Hepatocyte (in vitro differentiated cells): Measurements from ENCODE around the gene PIK3R1. TPM values are rescaled to one million over a fixed set of nuclear protein-coding genes. Genes with fewer than 3 reads are reported as not detected.

Experiments
- DNase-seq: peaks from one replicate; pipeline ENCODE4 v3.0.0-alpha.2; 2016; ENCODE audit warnings: low spot score
- H2AFZ ChIP-seq: fragments of 200-600 bp; sonication (generic); 2 replicates; pipeline ENCODE4 v1.6.0; 2016; ENCODE audit warnings: antibody characterized with exemption, mild to moderate bottlenecking
- H3K27ac ChIP-seq: fragments of 200-600 bp; sonication (generic); 2 replicates; pipeline ENCODE4 v1.5.1; 2016; ENCODE audit warnings: mild to moderate bottlenecking
- H3K27me3 ChIP-seq: fragments of 200-600 bp; sonication (generic); 2 replicates; pipeline ENCODE4 v1.6.1; 2016
- H3K36me3 ChIP-seq: fragments of 200-600 bp; sonication (generic); replicated peaks from 2 replicates; pipeline ENCODE4 v1.5.1; 2016; ENCODE audit warnings: low read depth; ENCODE audit not compliant: insufficient read depth
- H3K4me1 ChIP-seq: fragments of 200-600 bp; sonication (generic); 2 replicates; pipeline ENCODE4 v1.5.1; 2016; ENCODE audit warnings: mild to moderate bottlenecking, moderate library complexity; ENCODE audit not compliant: insufficient read depth
- H3K4me2 ChIP-seq: fragments of 200-600 bp; sonication (generic); 2 replicates; pipeline ENCODE4 v1.6.0; 2016
- H3K4me3 ChIP-seq: fragments of 200-600 bp; sonication (generic); 2 replicates; pipeline ENCODE4 v1.5.1; 2016; ENCODE audit warnings: mild to moderate bottlenecking
- H3K79me2 ChIP-seq: fragments of 200-600 bp; sonication (generic); 2 replicates; pipeline ENCODE4 v1.6.0; 2017; ENCODE audit warnings: mild to moderate bottlenecking
- H3K9me2 ChIP-seq: fragments of 200-600 bp; sonication (generic); replicated peaks from 2 replicates; pipeline ENCODE4 v1.6.0; 2017; ENCODE audit warnings: mild to moderate bottlenecking; ENCODE audit not compliant: insufficient read depth
- H3K9me3 ChIP-seq: fragments of 200-600 bp; sonication (generic); 2 replicates; pipeline ENCODE4 v1.5.1; 2016; ENCODE audit warnings: low read depth, mild to moderate bottlenecking
- H4K20me1 ChIP-seq: fragments of 200-600 bp; sonication (generic); 2 replicates; pipeline ENCODE4 v1.6.0; 2016; ENCODE audit warnings: mild to moderate bottlenecking; ENCODE audit not compliant: insufficient read depth, poor library complexity, severe bottlenecking
- EZH2 ChIP-seq: fragments of 200-600 bp; sonication (generic); IDR thresholded peaks from 2 replicates; pipeline ENCODE4 v1.6.1; 2016; ENCODE audit warnings: antibody characterized with exemption, mild to moderate bottlenecking, borderline replicate concordance
- EZH2phosphoT487 ChIP-seq: fragments of 200-600 bp; sonication (generic); IDR thresholded peaks from one replicate; pipeline ENCODE4 v1.6.1; 2018; ENCODE audit warnings: antibody characterized with exemption, mild to moderate bottlenecking, low read depth, moderate library complexity; ENCODE audit not compliant: unreplicated experiment, severe bottlenecking
- WGBS: methylation state at CpG from one replicate; pipeline ENCODE4 v1.1.6; 2016; ENCODE audit warnings: low lambda C conversion rate; ENCODE audit errors: missing lambda C conversion rate; 5-methylcytosine and 5-hydroxymethylcytosine counted together
- polyA plus RNA-seq: library from polyadenylated mRNA; unstranded; fragments of >200 nt; fragmentation: Nextera tagmentation; extraction: Ambion mirVana; gene quantifications from 2 replicates; pipeline ENCODE4 v1.2.1, GENCODE V29; 2016
- total RNA-seq: library from RNA; depleted of rRNA; stranded (reverse); fragments of >200 nt; gene quantifications from 2 replicates; pipeline ENCODE4 v1.2.3, GENCODE V29; 2014
- TF ChIP-seq, protein P1 (sequence below): fragments of 200-600 bp; sonication (generic); IDR thresholded peaks from 2 replicates; pipeline ENCODE4 v1.5.1; 2016; ENCODE audit warnings: antibody characterized with exemption, mild to moderate bottlenecking; ENCODE audit not compliant: poor library complexity

Gene PIK3R1
- total and polyA plus RNA-seq, 2 experiments from 2014 or later: 38.9 to 109 TPM

DNA sequence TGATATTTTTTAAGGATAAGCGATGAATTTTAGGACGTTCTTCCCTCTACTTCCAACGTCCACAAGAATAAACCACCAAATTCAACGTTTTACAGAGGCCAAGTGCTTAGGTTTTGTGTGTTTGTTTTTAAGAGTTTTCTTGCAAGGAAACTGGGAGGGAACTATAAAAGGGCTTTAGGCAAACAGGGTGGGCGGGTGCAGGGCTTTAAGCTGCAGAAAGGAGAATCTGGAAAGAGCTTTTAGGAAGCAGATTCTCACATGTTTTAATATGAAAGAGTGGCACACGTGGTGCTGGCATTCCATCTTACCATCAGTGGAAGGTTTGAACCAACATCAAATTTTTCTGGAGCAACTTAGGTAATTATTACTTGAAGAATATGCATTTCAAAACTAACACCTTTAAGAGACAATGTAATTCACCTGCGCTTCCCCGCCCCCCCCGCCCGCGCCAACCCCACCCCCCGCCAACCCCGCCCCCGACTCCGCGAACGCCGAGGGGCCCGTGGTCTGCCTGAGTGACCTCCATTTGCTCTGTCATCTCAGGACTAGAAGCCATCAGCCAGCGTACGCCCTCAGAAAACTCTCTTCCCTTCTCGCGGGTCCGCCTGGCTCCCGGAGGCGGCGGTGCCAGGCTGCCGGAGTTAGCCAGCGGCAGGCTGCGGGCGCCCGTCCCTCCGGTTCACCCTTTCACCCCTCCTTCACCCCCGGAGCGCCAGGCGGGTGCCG, 911 bp upstream of the PIK3R1 start:
- peak overlapping the region; percentile 54 for H2AFZ ChIP-seq
- H3K4me1 ChIP-seq: peaks cover 14% of the 10 kb centered on the region
- peaks cover 40% of the 10 kb centered on the region for H3K79me2 ChIP-seq
- H3K9me3 ChIP-seq: no peaks in the 10 kb centered on the region
- H4K20me1 ChIP-seq: peaks cover 31% of the 10 kb centered on the region
- H3K27ac ChIP-seq: peak overlapping the region; percentile 98
- H3K4me3 ChIP-seq: peak overlapping the region; percentile 62
- H3K27me3 ChIP-seq: no peaks in the 10 kb centered on the region
- DNase-seq: peak; percentile 32
- H3K9me2 ChIP-seq: no peaks in the 10 kb centered on the region
- TF ChIP-seq EZH2 (no peak), EZH2phosphoT487 (no peak)
- TF ChIP-seq, protein P1, sequence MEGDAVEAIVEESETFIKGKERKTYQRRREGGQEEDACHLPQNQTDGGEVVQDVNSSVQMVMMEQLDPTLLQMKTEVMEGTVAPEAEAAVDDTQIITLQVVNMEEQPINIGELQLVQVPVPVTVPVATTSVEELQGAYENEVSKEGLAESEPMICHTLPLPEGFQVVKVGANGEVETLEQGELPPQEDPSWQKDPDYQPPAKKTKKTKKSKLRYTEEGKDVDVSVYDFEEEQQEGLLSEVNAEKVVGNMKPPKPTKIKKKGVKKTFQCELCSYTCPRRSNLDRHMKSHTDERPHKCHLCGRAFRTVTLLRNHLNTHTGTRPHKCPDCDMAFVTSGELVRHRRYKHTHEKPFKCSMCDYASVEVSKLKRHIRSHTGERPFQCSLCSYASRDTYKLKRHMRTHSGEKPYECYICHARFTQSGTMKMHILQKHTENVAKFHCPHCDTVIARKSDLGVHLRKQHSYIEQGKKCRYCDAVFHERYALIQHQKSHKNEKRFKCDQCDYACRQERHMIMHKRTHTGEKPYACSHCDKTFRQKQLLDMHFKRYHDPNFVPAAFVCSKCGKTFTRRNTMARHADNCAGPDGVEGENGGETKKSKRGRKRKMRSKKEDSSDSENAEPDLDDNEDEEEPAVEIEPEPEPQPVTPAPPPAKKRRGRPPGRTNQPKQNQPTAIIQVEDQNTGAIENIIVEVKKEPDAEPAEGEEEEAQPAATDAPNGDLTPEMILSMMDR: no peak
- H3K4me2 ChIP-seq: peak overlapping the region; percentile 84
- 3% methylated on average over 36 of the region's 37 CpGs for WGBS
- no peaks in the 10 kb centered on the region for H3K36me3 ChIP-seq

DNA sequence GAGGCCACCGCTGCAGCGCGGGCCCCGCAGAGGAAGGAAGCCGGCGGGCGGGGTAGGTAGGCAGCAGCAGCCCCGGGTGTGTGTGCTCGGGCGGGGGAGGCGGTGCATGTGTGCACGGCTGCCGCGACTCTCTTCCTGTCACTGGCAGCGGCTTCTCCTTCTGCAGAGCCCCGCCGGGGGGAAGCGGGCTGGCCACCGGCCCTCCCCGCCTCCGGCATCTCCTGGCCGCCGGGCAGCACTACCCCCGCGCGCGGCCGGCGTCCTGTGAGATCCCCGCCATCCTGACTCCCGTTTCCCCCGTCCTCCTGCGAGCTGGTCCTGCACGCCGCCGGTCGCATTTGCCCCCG, 315 bp downstream of the PIK3R1 start:
- H3K36me3 ChIP-seq: no peaks in the 10 kb centered on the region
- peak overlapping the region; percentile 87 for H3K4me2 ChIP-seq
- 0% methylated on average over 8 of the region's 38 CpGs for WGBS
- TF ChIP-seq EZH2phosphoT487 (no peak), EZH2 (no peak)
- TF ChIP-seq, protein P1: no peak
- no peaks in the 10 kb centered on the region for H3K27me3 ChIP-seq
- H3K9me2 ChIP-seq: no peaks in the 10 kb centered on the region
- peak overlapping the region; percentile 43 for H2AFZ ChIP-seq
- H3K27ac ChIP-seq: peak overlapping the region; percentile 95
- H4K20me1 ChIP-seq: peaks cover 43% of the 10 kb centered on the region
- H3K79me2 ChIP-seq: peaks cover 52% of the 10 kb centered on the region
- no peaks in the 10 kb centered on the region for H3K9me3 ChIP-seq
- no peak for DNase-seq
- peaks cover 26% of the 10 kb centered on the region for H3K4me1 ChIP-seq
- H3K4me3 ChIP-seq: peak overlapping the region; percentile 97

DNA sequence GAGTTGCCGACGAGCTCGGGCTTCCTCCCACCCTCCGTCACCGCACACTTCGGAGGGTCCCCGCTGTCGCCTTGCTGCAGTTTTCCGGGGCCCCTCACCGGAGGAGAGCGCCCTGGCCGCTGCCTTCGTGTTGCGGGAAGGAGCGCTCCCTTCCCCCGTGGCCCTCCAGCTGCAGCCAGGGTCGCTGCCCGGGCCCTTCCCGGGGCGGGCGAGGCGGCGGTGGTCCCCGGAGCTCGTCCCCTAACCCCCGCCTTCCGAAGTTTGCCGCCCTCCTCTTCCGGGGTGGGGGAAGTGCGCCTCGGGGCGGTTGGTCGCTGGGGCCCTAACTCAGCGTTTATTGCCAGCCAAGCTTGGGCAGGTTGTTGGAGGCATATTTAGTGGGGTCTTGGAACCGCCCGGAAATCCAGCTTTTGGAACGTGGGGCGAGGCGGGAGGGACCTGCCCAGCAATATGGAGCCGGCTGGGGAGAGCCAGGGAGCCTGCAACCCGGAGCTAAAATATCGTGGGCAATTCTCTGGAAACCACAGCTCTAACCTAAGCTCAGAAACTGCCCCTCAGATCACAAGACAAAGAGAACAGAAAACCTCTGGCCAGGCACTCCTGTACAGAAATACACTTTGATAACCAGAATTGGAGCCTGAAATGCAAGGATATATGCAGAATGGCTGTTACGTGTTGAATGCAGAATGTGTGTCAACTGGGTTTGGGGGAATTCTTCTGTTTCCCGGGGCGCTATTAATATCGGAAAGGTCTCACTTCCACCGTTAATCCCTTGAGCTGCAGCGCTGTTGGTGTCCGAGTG, 890 bp downstream of the PIK3R1 start:
- Histone ChIP-seq H3K9me3 (no peaks in the 10 kb centered on the region), H3K9me2 (no peaks in the 10 kb centered on the region), H3K27me3 (no peaks in the 10 kb centered on the region), H3K79me2 (peaks cover 58% of the 10 kb centered on the region), H3K4me2 (peak overlapping the region; percentile 87), H3K4me1 (peaks cover 28% of the 10 kb centered on the region), H3K4me3 (peak overlapping the region; percentile 97), H3K27ac (peak overlapping the region; percentile 95), H2AFZ (peak overlapping the region; percentile 43), H4K20me1 (peaks cover 49% of the 10 kb centered on the region), H3K36me3 (no peaks in the 10 kb centered on the region)
- 1% methylated on average over 36 of the region's 49 CpGs for WGBS
- DNase-seq: peak; percentile 53
- TF ChIP-seq EZH2phosphoT487: no peak
- TF ChIP-seq, protein P1: peak; percentile 9
